Frontal cortex (tissue), 4 donors: ENCODE data around the gene TGFA. TPM values are rescaled to one million over a fixed set of nuclear protein-coding genes. Genes with fewer than 3 reads are reported as not detected.

Source experiments
- DNase-seq, 2 donors: peaks; one replicate each; pipeline ENCODE4 v3.0.0; 2012; ENCODE audit warnings: low spot score in 2 of 2
- FAIRE-seq: peaks from 2 replicates; lab custom pipeline; 2012; peaks lifted over from hg19 to GRCh38; lab: Jason Lieb, UNC
- total RNA-seq: library from RNA; depleted of rRNA; stranded (reverse); fragments of >200 nt; gene quantifications from one replicate; pipeline ENCODE4 v1.2.3, GENCODE V29; 2014
- donor health status: control.
- donor health status: control.
- donor health status: control.

TGFA gene
- total RNA-seq, 1 donor from 2014 or later = 14.3 TPM

DNA sequence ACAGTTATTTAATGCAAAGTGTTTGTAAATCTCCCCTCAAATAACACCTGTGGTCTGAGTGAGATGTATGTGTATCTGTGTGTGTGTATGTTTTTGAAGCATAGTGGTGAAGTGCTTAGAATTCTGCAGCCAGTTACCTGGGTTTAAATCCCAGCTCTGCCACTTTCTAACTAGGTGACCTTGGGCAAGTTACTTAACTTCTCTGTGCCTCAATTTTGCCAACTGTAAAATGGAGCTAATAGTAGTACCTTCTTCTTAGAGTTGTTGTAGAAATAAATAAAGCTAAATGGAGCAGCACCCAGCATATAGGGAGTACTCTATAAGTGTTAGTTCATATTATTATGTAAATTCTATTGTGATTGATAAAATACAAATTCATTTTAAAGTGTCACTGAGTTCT is 48.9 kb downstream of the TGFA start:
- DNase-seq (no peak), FAIRE-seq (no peak)

DNA sequence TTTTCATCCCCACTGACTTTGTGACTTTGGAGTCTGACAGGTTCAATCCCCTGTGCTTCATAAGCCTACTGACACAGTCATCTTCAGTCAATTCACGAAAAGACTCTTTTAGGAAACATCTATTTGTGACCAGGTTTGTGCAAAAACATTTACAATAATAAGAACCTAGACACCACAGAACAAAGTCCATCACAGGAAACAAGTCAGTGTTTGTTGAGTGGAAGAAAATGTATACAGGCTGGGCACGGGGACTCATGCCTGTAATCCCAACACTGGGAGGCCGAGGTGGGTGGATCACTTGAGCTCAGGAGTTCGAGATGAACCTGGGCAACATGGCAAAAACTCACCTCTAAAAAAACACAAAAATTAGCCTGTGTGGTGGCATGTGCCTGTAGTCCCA is 49.7 kb downstream of the TGFA start:
- DNase-seq (no peak), FAIRE-seq (no peak)

DNA sequence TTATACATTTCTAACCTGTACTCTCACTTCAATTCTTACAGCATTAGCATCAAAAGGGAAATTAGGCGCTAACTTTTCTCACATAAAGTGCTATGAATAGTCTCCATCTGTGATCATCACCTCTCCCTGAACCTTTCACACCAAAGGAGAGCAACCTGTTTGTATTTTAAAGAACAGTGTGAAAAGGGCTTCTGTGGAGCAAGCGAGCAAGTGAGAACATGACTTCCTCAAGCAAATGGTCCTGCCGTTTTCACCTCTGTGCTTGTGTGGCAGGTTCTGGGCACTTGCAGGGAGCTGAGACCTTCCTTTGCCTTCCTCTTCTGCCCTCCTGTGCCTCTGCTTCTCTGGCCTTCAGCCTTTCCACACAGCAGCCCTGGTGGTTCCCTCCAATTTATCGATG is 51.9 kb downstream of the TGFA start:
- DNase-seq (no peak), FAIRE-seq (no peak)

DNA sequence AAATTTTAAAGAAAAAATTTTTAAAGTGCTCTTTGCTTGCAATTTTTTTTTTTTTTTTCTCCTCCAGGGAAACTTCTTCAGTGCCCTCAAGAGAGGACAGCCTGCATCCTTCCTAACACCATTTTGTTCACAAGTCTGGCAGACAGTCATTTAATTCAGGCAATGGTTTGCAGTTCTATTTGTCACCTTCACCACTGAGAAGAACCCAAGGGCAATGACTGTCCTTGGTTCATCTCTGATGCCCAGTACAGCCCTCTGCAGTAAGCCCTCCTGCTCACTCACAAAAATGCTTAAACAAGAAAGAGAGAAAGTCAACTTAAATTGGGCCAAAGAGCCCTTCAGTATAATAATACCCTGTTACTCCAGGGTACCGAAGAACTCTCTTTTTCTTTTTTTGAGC is 52.4 kb downstream of the TGFA start:
- DNase-seq (no peak), FAIRE-seq (no peak)

DNA sequence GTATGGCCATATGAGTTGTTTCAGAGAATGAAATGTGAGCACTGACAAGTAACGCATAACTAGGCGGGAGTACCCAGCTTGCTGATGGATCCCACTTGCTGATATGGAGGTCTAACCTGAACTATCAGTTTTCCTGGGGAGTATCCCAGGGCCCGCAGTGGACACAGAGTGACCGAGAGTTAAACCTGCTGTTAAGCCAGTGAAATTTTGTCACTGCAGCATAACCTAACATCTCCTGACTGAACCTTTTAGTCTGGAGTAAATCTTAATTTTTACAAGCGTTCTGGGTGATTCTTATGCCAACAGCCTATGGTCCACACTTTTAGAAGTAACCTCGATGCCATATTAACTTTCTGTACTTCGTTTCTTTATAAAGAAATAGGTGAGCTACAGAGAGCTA is 54.4 kb downstream of the TGFA start:
- DNase-seq = no peak
- no peak for FAIRE-seq

DNA sequence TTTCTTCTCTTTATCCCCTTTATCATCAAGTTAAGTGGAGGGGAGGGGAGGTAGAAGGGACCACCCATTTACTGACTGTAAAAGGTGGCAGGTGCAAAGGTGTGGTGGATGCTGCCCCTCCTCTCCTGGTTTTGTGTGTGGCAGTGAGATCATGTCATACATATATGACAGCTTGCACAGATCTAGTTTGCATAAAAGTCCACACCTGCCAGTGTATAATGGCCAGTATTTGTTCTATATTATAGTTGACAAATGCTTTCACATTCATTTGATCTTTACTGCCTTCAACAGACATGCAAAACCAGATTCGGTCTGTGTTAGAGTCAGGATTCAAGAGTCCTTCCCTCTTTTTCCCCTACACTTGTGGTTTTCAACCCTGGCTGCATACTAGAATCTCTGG is 55.1 kb downstream of the TGFA start:
- no peak for DNase-seq
- no peak for FAIRE-seq

DNA sequence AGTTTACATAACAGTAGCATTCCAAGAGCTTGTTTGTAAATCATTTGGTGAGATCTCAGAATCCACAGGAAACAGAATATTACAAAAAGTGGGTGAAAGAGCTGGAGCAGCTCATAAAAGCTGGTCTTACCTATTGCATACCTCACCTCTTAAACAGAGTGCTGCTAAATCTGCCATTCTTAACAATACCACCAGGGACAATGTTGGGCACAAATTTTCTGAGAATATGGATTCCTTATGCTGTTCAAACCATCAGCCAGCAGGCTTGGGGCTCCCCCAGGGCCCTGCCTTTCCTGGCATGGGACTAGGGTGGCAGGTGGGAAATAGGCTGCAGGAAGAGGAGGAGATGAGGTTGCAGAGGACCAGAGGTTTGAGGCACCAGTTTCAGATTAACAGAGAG is 55.6 kb downstream of the TGFA start:
- FAIRE-seq (no peak), DNase-seq (no peak)

DNA sequence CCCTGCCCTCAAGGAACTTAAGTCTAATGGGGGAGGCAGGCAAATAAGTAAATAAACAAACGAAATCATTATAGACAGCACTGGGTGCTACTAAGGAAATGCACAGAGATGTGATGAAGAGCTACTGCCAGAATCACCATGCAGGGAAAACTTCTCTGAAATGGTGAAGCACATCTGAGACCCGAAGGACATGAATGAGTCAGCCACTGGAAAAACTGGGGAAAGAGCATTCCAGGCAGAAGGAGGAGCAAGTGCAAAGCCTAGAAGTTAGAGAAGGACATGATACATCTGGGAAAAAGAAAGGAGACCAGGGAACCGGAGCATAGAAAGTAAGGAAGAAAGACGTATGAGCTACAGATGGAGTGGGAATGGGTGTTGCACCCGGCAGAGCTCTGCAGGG is 56.8 kb downstream of the TGFA start:
- DNase-seq (no peak), FAIRE-seq (no peak)

DNA sequence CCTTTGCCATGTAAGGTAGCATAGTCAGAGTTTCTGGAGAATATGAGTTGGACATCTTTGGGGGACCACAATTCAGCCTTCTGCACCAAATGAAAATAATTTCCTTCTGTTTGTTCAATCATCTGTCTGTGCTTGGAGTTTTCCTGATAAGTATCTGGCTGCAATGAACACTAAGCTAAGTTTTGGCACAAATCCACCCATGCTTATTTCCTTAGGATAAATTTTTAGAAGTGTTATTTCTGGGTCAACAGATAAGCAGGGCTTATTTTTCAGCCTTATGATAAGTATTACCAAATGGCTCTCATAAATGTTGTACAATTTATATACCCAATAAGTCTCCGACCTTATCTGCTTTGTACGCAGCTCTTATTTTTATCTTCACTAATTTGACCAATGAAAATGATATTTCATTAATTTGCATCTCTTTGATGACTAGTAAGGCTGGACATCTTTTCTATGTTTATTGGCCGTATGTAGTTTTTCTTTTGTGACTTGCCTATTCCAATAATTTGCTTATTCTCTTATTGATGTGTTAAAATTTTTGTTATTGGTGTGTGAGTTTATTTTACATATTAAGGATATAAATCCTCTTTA is 59.2 kb downstream of the TGFA start:
- no peak for FAIRE-seq
- no peak for DNase-seq

DNA sequence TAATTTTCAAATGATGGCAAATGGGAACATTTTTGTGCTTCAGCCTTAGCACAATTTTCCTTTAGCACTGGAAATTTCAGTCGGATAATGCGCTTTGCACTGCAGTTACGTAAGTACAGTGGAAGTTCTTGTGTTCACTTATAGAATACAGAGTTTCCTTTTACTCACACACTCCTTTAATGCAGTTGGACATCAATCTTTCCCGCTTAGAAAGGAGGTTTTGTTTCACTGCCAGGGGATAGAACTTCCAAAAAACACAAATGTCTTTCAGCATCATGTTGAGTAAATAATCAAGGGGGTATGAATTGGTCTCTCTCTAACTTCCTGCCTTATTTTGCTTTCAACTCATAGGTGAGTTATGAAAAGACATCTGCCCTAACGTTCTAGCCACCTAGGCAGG is 63.2 kb downstream of the TGFA start:
- no peak for FAIRE-seq
- no peak for DNase-seq

DNA sequence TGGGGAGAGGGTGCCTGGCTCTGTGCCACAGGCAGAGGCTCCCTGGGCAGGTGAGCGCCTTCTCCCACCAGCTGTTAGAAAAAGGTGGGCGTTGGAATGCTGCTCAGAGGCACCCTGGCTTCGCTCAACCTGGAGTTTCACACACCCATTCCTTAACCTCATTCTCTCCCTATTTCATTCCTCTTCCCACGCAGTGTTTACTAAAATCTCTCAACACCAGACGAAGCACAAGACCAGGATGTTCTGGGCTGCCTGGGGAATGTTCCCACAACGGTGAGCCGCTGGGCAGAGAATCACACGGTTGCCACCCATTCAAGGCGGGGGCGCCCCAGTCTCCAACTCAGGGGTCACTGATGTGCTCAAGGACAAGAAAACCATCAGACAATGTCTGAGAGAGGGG is 64.5 kb downstream of the TGFA start:
- no peak for DNase-seq
- FAIRE-seq = no peak

DNA sequence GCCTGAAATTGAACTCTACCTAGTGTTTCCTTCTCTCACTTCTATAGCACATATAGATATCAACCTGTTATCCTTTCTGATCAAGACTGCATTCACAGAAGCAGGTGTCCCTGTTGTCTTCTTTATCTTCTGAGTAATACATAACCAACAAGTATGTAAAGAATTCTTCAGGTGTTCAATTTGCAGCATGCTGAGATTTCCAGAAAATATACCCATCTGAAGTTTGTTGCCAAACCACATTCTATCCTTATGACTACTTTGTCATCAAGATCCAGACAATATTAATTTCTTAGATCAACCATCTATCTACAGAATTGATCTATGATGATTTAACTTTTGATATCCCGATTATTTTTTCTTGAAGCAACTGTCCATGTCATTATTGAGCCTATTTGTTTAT is 69.5 kb downstream of the TGFA start:
- DNase-seq (no peak), FAIRE-seq (no peak)

DNA sequence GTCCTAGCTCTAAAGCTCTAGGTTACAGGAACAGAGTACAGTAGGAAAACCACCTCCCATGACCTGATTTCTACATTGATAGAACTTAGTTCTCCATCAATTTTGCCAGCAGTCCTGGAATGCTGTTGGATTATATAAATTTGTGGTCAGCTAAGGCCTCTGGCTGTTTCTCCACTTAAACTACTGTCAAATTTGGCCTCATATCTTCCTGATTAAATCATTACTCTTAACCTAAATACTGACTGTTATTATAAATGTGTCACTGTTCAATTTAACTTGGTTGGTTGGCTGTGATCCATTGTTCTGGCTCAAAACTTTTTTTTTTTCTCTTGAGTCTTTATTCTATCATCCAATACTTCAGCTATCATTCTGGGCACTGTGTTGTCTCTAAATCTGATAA is 71.2 kb downstream of the TGFA start:
- DNase-seq = no peak
- no peak for FAIRE-seq

DNA sequence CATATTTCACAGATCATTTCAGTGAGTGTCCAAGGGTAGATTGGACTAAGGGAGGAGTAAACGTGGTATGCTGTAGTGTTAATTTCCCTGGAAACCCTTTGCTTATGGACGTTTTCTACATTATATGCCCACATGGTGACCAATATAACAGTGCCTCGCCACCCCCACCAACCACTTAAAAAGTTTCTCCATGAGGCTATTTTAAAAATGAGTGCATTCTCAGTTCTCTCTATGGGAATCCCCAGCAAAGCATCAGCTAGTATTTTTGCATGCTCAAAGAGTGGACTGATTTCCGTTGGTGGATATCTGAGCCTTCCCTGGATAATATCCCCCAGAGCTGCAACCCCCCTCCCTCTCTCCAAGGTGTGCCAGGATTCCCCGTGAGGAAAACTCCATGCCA is 73.2 kb downstream of the TGFA start:
- DNase-seq = no peak
- no peak for FAIRE-seq

DNA sequence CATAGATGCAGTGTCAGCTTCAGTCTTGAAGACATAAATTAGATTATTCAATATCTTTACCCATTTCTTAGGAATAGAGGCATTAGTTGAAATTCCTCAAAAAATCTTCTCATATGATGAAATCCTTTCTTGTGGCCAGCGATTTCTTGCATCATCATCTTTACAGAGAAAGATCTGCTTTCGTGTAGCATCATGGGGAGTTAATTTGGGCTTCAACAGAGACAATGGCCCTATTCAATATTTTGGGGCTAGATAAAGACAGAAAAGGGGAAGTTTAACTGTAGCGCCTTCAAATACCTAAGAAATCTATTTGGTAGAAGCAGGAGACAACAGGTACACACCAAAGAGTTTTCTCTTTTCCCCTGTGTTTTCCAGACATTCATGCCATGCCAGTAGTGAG is 73.8 kb downstream of the TGFA start:
- DNase-seq (no peak), FAIRE-seq (no peak)

DNA sequence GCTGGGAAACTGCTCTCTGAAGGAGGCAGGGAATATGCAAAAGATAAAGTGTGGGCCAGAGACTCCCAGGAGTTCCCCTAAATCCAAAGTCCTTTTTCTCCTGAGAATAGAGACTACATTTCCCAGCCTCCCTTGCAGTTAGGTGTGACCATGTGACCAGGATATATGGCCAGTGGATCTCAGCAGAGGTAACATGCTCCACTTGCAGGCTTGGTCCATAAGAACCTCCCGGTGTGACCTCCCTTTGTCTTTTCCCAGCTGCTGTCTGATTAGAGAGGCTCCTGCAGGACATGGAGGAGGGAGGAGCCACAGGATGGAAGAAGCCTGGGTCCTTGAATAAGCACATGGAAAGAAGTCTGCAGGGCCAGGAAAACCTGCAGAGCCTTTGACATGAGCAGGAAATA is 76.2 kb downstream of the TGFA start:
- no peak for FAIRE-seq
- no peak for DNase-seq

DNA sequence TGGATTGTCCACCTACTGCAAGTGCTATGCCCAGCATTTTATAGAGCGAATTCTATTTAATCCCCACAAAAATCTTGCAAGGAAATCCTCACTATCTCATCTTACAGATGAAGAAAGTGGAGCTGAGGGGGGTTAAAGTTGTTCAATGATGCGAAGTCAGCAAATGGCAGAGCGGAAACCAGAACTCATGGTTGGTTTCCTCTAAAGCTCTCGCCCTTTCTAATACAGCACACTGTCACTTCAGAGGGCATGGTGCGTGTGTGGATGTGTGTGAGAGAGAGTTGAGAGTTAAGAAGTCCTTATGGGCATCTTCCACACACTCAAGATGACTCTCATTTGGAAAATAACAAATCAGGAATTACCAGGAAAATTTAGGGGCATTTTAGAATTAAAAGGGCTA is 78.4 kb downstream of the TGFA start:
- DNase-seq (no peak), FAIRE-seq (no peak)

DNA sequence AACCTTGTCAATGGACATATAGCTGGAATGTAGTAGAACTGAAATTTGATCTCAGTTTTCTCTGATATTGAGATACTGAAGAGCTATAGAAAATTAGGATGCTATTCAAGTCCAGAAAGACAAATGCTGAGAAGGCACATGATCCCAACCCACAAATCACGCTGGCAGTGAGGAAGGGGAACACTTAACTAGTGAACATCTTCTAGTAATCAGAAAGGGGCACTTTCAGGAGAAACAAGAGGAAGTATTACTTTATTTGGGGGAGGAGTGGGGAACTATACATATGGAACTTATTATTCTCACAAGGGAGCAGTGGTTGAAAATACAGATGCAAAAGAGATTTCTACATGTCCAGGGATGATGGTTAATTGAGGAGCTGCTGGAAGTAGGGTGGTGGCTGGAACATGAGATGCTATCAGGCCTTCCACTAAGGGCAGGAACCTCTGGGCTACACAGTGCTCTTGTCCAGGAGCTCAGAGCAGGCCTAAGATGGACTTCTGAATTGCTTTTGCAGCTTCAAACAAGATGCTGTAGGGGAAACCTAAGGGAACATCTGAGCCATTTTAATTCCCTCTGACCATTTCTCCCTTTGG is 79.3 kb downstream of the TGFA start:
- DNase-seq (no peak), FAIRE-seq (no peak)

DNA sequence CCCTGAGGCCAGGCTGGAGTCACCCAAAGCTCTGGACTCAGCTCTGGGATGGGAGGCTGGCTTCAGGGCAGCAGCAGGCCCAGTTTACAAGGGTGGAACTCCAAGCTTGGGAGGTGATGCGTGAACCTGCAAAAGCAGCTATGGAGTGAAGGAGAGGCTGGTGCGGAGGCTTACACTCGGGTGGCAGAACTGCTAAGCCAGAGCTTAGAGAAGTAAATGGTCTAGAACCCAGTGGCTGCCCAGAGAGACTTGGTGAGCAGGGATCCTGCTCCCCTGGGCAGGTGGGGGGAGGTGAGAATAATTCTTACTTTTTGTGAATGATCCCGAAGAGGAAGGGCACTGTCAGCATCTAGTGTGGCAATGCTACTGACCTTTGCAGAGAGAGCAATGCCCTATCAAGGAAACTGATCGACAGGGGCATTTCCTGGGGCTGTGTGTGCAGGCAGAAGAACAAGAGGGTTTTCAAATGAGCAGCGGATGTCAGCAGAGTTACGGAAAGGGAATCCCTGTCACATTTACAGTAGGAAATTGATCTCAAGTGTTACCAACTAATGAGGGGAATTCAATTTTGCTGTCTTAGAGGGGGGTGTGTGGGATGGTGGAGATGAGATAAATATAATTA is 80.4 kb downstream of the TGFA start:
- DNase-seq (no peak), FAIRE-seq (no peak)

DNA sequence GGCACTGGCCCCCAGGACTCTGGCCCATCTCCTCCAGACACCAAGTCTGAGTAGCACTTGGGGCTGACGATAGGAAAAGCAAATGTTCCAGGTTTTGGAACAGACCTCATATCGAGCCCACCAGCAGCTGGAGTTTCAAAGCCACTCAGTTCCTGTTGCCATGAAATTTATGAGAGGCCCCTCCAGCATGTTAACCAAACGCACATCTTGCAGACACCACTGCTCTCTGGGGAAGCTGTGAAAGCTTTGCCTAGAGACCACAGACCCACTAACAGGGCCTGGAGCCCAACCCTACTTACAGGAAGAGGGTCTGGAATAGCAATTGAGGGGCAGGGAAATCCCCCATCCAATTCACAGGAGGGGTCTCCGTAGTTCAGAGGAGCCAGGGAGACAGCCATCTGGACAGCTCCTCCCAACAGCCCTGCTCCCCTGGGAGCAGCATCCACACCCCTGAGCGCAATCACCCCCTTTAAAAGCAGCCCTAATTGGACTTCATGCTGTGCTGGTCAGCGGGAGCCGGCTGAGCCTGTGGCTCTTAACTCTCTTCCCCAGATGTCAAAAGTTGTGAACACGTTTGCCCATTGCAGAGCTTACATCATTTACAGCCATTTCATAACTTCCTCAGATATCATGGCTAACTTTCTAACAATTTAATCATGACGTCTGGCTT is 81.3 kb downstream of the TGFA start:
- no peak for DNase-seq

DNA sequence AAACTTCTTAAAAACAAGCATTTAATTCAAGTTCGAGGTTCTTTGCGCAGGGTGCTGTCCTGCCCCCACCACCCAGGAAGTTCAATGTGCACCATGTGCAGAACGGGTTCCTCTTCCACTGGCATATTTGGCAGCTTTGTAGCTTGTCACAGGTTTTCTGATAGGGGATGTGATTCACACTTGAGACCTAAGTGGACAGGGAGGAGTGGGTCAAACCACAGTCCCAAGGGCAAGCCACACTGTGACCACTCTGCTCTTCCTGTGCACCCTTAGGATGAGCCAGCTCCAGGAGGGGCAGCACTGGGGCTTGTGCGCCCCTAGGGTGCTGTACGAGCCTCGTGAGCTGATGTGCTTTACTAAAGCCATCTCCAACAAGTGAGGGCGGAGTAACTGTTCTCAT is 82.5 kb downstream of the TGFA start:
- FAIRE-seq (no peak), DNase-seq (no peak)

More for the DNA sequence above, 81.3 kb downstream of the TGFA start:
- no peak for FAIRE-seq
